Activated CD4-positive, alpha-beta T cell treated with anti-CD3 and anti-CD28 coated beads, Interleukin-2, amount 10 ng/mL, durations not matched to agents 7 days and 5 days (primary cell): Measurements from ENCODE around the gene VPS37B. TPM values are rescaled to one million over a fixed set of nuclear protein-coding genes. Genes with fewer than 3 reads are reported as not detected.
"Not testable (repeated sequence)": the region's sequence is repeated elsewhere in the genome, so short reads cannot be mapped to it uniquely, and the experiment has no call there.

Experiments used
- CTCF ChIA-PET: fragments of 350-600 bp; sonication (Branson Sonifier 250); formaldehyde crosslinking; loops from one replicate; lab custom pipeline; 2021; ENCODE audit warnings: antibody characterized with exemption; lab: Charles Lee
- POLR2A ChIA-PET: fragments of 350-600 bp; sonication (Branson Sonifier 250); formaldehyde crosslinking; loops from one replicate; lab custom pipeline; 2021; ENCODE audit warnings: antibody characterized with exemption; lab: Charles Lee
- DNase-seq: peaks from one replicate; pipeline ENCODE4 v3.0.0-alpha.2; 2020
- H3K27ac Mint-ChIP-seq: one replicate; pipeline ENCODE4 v1.8.0; 2021; ENCODE audit warnings: mild to moderate bottlenecking, moderate library complexity, mixed read lengths
- H3K27me3 Mint-ChIP-seq: one replicate; pipeline ENCODE4 v1.8.0; 2021; ENCODE audit warnings: mixed read lengths
- H3K36me3 Mint-ChIP-seq: one replicate; pipeline ENCODE4 v1.8.0; 2021; ENCODE audit warnings: low read depth, mixed read lengths
- H3K4me1 Mint-ChIP-seq: one replicate; pipeline ENCODE4 v1.8.0; 2021; ENCODE audit warnings: mixed read lengths
- H3K4me3 Mint-ChIP-seq: one replicate; pipeline ENCODE4 v1.8.0; 2021; ENCODE audit warnings: mild to moderate bottlenecking, moderate library complexity, mixed read lengths
- H3K9me3 Mint-ChIP-seq: one replicate; pipeline ENCODE4 v1.8.0; 2021; ENCODE audit warnings: mixed read lengths
- total RNA-seq, 2 experiments: library from RNA; stranded (reverse); gene quantifications; one replicate each; pipeline ENCODE4 v1.2.3, GENCODE V29; 2021

Gene VPS37B
- total RNA-seq, 2 experiments from 2014 or later = 23.0 to 23.7 TPM

GRCh38 chr12:122886851-122887818, 8.8 kb downstream of the VPS37B start:
- H3K4me3 Mint-ChIP-seq = peak overlapping the region; percentile 33
- peaks cover 73% of the 10 kb centered on the region for H3K4me1 Mint-ChIP-seq
- peak overlapping the region; percentile 90 for H3K27ac Mint-ChIP-seq
- peaks cover 14% of the 10 kb centered on the region for H3K36me3 Mint-ChIP-seq
- peak; percentile 55 for DNase-seq
- ChIA-PET CTCF (interaction anchor here (1.0 to 1.6 kb wide), 4 partner anchors 7 to 21 kb away, joined by 3 to 5 read pairs (median 4); no protein-coding TSS in a partner anchor), POLR2A (interaction anchor here (0.5 kb wide), 1 partner anchor 14 kb away, joined by 7 read pairs; no protein-coding TSS in a partner anchor)
- H3K9me3 Mint-ChIP-seq = no peaks in the 10 kb centered on the region
- H3K27me3 Mint-ChIP-seq = peaks cover 5% of the 10 kb centered on the region

- H3K27me3 Mint-ChIP-seq = peaks cover 5% of the 10 kb centered on the region
- H3K9me3 Mint-ChIP-seq = no peaks in the 10 kb centered on the region
- ChIA-PET POLR2A (no interaction called here), CTCF (interaction anchor here (0.6 to 1.5 kb wide), 6 partner anchors 8 to 53 kb away, joined by 3 to 5 read pairs (median 4); partner anchors contain the start of gene VPS37B)
- peaks cover 17% of the 10 kb centered on the region for H3K36me3 Mint-ChIP-seq
- DNase-seq = no peak
- H3K4me1 Mint-ChIP-seq = peaks cover 74% of the 10 kb centered on the region
- no peak overlapping the region for H3K4me3 Mint-ChIP-seq
- no peak overlapping the region for H3K27ac Mint-ChIP-seq
These were observed 9.8 kb downstream of the VPS37B start for GRCh38 chr12:122886161-122886560.

- peaks cover 5% of the 10 kb centered on the region for H3K27me3 Mint-ChIP-seq
- no peak for DNase-seq
- no peak overlapping the region for H3K27ac Mint-ChIP-seq
- no peak overlapping the region for H3K4me3 Mint-ChIP-seq
- H3K9me3 Mint-ChIP-seq = no peaks in the 10 kb centered on the region
- POLR2A ChIA-PET = no interaction called here
- peaks cover 76% of the 10 kb centered on the region for H3K4me1 Mint-ChIP-seq
- CTCF ChIA-PET = interaction anchor here (0.7 to 3.0 kb wide), 4 partner anchors 10 to 366 kb away, joined by 3 to 7 read pairs (median 3); no protein-coding TSS in a partner anchor
- peaks cover 24% of the 10 kb centered on the region for H3K36me3 Mint-ChIP-seq
These were observed 11.1 kb downstream of the VPS37B start for GRCh38 chr12:122884860-122885259.

- ChIA-PET CTCF (interaction anchor here (2.0 to 3.0 kb wide), 2 partner anchors 24 to 68 kb away, joined by 7 read pairs; no protein-coding TSS in a partner anchor), POLR2A (no interaction called here)
- H3K4me1 Mint-ChIP-seq = peaks cover 78% of the 10 kb centered on the region
- H3K27ac Mint-ChIP-seq = no peak overlapping the region
- no peaks in the 10 kb centered on the region for H3K9me3 Mint-ChIP-seq
- H3K4me3 Mint-ChIP-seq = no peak overlapping the region
- no peak for DNase-seq
- H3K27me3 Mint-ChIP-seq = peaks cover 7% of the 10 kb centered on the region
- peaks cover 29% of the 10 kb centered on the region for H3K36me3 Mint-ChIP-seq
These were observed 11.7 kb downstream of the VPS37B start for GRCh38 chr12:122884091-122884826.

- no peak overlapping the region for H3K4me3 Mint-ChIP-seq
- POLR2A ChIA-PET = no interaction called here
- no peak for DNase-seq
- CTCF ChIA-PET = interaction anchor here (0.8 to 3.0 kb wide), 6 partner anchors 12 to 69 kb away, joined by 3 to 7 read pairs (median 4); no protein-coding TSS in a partner anchor
- peaks cover 31% of the 10 kb centered on the region for H3K36me3 Mint-ChIP-seq
- H3K4me1 Mint-ChIP-seq = peaks cover 78% of the 10 kb centered on the region
- no peak overlapping the region for H3K27ac Mint-ChIP-seq
- H3K27me3 Mint-ChIP-seq = peaks cover 7% of the 10 kb centered on the region
- no peaks in the 10 kb centered on the region for H3K9me3 Mint-ChIP-seq
These were observed 12.9 kb downstream of the VPS37B start for GRCh38 chr12:122882908-122883558.

GRCh38 chr12:122880668-122881067, 15.3 kb downstream of the VPS37B start:
- Mint-ChIP-seq H3K27ac (peak overlapping the region; percentile 3), H3K27me3 (peaks cover 7% of the 10 kb centered on the region), H3K4me3 (no peak overlapping the region), H3K36me3 (peaks cover 41% of the 10 kb centered on the region), H3K9me3 (no peaks in the 10 kb centered on the region), H3K4me1 (peaks cover 77% of the 10 kb centered on the region)
- DNase-seq = peak; percentile 29
- ChIA-PET POLR2A (no interaction called here), CTCF (interaction anchor here (0.6 to 1.8 kb wide), 5 partner anchors 8 to 75 kb away, joined by 3 to 6 read pairs (median 4); no protein-coding TSS in a partner anchor)

- DNase-seq = no peak
- H3K27ac Mint-ChIP-seq = peak overlapping the region; percentile 64
- no peaks in the 10 kb centered on the region for H3K9me3 Mint-ChIP-seq
- ChIA-PET CTCF (interaction anchor here (0.6 to 1.8 kb wide), 8 partner anchors 8 to 76 kb away, joined by 3 to 6 read pairs (median 3); no protein-coding TSS in a partner anchor), POLR2A (no interaction called here)
- H3K36me3 Mint-ChIP-seq = peaks cover 41% of the 10 kb centered on the region
- peaks cover 82% of the 10 kb centered on the region for H3K4me1 Mint-ChIP-seq
- H3K27me3 Mint-ChIP-seq = peaks cover 7% of the 10 kb centered on the region
- no peak overlapping the region for H3K4me3 Mint-ChIP-seq
These were observed 15.7 kb downstream of the VPS37B start for GRCh38 chr12:122880155-122880667.

- no peak for DNase-seq
- Mint-ChIP-seq H3K36me3 (peaks cover 37% of the 10 kb centered on the region), H3K9me3 (no peaks in the 10 kb centered on the region), H3K27me3 (peaks cover 6% of the 10 kb centered on the region), H3K4me1 (peaks cover 84% of the 10 kb centered on the region), H3K27ac (peak overlapping the region; percentile 72), H3K4me3 (no peak overlapping the region)
- ChIA-PET POLR2A (no interaction called here), CTCF (interaction anchor here (0.7 to 0.9 kb wide), 3 partner anchors 16 to 74 kb away, joined by 3 read pairs; no protein-coding TSS in a partner anchor)
These were observed 16.9 kb downstream of the VPS37B start for GRCh38 chr12:122878780-122879612.

GRCh38 chr12:122876731-122877130, 19.2 kb downstream of the VPS37B start:
- no peak for DNase-seq
- Mint-ChIP-seq H3K27ac (no peak overlapping the region), H3K4me1 (peaks cover 91% of the 10 kb centered on the region), H3K4me3 (no peak overlapping the region), H3K27me3 (peaks cover 7% of the 10 kb centered on the region), H3K36me3 (peaks cover 46% of the 10 kb centered on the region), H3K9me3 (no peaks in the 10 kb centered on the region)
- ChIA-PET CTCF (interaction anchor here (0.5 to 1.0 kb wide), 4 partner anchors 12 to 1033 kb away, joined by 3 to 4 read pairs (median 3); no protein-coding TSS in a partner anchor), POLR2A (no interaction called here)

- H3K4me3 Mint-ChIP-seq, POLR2A ChIA-PET, DNase-seq, H3K9me3 Mint-ChIP-seq, H3K27ac Mint-ChIP-seq, H3K27me3 Mint-ChIP-seq: not testable (repeated sequence)
- Mint-ChIP-seq H3K36me3 (peaks cover 45% of the 10 kb centered on the region), H3K4me1 (peaks cover 92% of the 10 kb centered on the region)
- CTCF ChIA-PET = interaction anchor here (0.5 to 1.0 kb wide), 4 partner anchors 11 to 1033 kb away, joined by 3 to 4 read pairs (median 3); no protein-coding TSS in a partner anchor
These were observed 19.6 kb downstream of the VPS37B start for GRCh38 chr12:122876281-122876680.
